GM12874 (cell line): Measurements from ENCODE around the gene GIMAP5.

Experiments used
- CTCF ChIP-seq: IDR thresholded peaks from 2 replicates; pipeline ENCODE4 v1.5.1; 2011; ENCODE audit warnings: low read depth, mild to moderate bottlenecking, control low read depth, low read length, moderate library complexity; ENCODE audit not compliant: insufficient read depth

GIMAP5 gene

GRCh38 chr7:150744041-150744656 lies 6.9 kb downstream of the GIMAP5 start:
- no peak for TF ChIP-seq CTCF

GRCh38 chr7:150745086-150745485 lies 7.9 kb downstream of the GIMAP5 start:
- no peak for TF ChIP-seq CTCF

- TF ChIP-seq CTCF: no peak
These were observed 8.7 kb downstream of the GIMAP5 start for GRCh38 chr7:150745876-150746275.

- TF ChIP-seq CTCF: no peak
These were observed 9.7 kb downstream of the GIMAP5 start for GRCh38 chr7:150746921-150747320.

GRCh38 chr7:150748376-150748775 lies 11.2 kb downstream of the GIMAP5 start:
- TF ChIP-seq CTCF: no peak

- TF ChIP-seq CTCF: no peak
These were observed 14.5 kb downstream of the GIMAP5 start for GRCh38 chr7:150751702-150752101.

GRCh38 chr7:150753239-150753638 lies 16.0 kb downstream of the GIMAP5 start:
- TF ChIP-seq CTCF: no peak
